ENCODE measurements around the gene KLHL7. TPM values are rescaled to one million over a fixed set of nuclear protein-coding genes. Genes with fewer than 3 reads are reported as not detected.

KLHL7 gene
- total RNA-seq, 1 experiment from 2014 or later, result 46.3 TPM

DNA sequence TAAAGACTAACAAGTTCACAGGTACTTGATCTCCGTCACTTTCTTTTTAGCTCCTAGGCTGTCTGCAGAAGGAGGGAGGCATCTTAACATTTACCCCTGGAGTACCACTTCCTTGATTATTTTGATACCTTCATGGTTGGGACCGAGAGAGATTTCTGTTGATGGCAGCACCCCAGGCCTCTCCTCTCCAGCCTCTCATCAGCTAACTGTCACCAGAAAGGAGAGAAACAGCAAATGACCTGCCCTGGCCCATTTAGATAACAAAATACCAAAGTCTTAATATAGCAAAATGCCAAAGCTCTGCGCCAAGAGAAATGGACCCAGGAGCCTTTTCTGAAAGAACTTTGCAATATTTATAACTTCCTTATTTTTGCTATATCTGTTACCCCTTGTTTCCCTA lies 30.0 kb upstream of the KLHL7 start:
- H3K4me2 ChIP-seq, result peak overlapping the region; percentile 35; the same call in 1 of the 2 replicates
- POLR2A ChIA-PET (ENCODE audit: unreplicated experiment), result interaction anchor here (0.6 kb wide), 1 partner anchor 379 kb away, joined by 7 read pairs; no protein-coding TSS in a partner anchor
- H3K9me2 ChIP-seq (ENCODE audit: insufficient read depth), result no peaks in the 10 kb centered on the region
- no peaks in the 10 kb centered on the region for H4K20me1 ChIP-seq (ENCODE audit: insufficient read depth)
- no peaks in the 10 kb centered on the region for H3K36me3 ChIP-seq (ENCODE audit: low read depth)
- intact Hi-C loops (cut with micrococcal nuclease; ENCODE audit: unreplicated experiment), result no loop called here
- CTCF ChIA-PET, result interaction anchor here (0.6 to 1.5 kb wide), 4 partner anchors 9 to 532 kb away, joined by 4 to 8 read pairs (median 5); no protein-coding TSS in a partner anchor
- no peaks in the 10 kb centered on the region for H3K79me2 ChIP-seq (ENCODE audit: low read depth)
- DNase-seq, result no peak
- TF ChIP-seq EZH2 (IDR thresholded peaks at IDR 0.05; ENCODE audit: low read depth) (no peak), CTCF (conservative IDR thresholded peaks at IDR 0.05) (no peak)
- H3K9me3 ChIP-seq (ENCODE audit: insufficient read depth, low read depth), result no peaks in the 10 kb centered on the region
- no peak overlapping the region for H2AFZ ChIP-seq
- no peaks in the 10 kb centered on the region for H3K27me3 ChIP-seq (ENCODE audit: insufficient read depth, low read depth)
- H3F3A ChIP-seq (ENCODE audit: insufficient read depth, low read depth), result peaks cover 23% of the 10 kb centered on the region; the same call in 1 of the 2 replicates
- no TSS peak for BruUV-seq (replicated peaks)
- H3K4me1 ChIP-seq (replicated peaks; ENCODE audit: insufficient read depth), result peaks cover 44% of the 10 kb centered on the region
- no peak overlapping the region for H3K4me3 ChIP-seq
- H3K27ac ChIP-seq, result no peak overlapping the region

DNA sequence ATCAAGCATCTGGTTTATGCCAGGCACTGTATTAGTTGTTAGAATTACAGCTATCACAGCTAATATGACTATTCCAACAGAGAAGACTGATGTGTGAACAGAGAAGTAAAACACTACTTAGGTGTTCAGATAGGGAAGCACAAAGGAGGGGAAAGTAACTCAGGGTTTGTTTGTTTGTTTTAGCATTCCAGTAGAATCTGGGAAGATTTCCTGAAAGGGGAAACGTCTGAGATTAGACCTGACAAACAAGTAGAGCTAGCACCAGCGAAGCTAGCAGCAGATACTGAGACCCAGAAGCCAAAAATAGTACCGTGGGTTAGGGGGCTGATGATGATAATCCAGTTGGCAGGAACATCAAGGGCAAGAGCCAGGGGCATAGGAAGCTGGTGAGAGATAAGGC lies 28.8 kb upstream of the KLHL7 start:
- no TSS peak for BruUV-seq (replicated peaks)
- H4K20me1 ChIP-seq (ENCODE audit: insufficient read depth), result no peaks in the 10 kb centered on the region
- H2AFZ ChIP-seq, result peak overlapping the region; percentile 30
- H3F3A ChIP-seq (ENCODE audit: insufficient read depth, low read depth), result peaks cover 23% of the 10 kb centered on the region; the same call in 1 of the 2 replicates
- H3K4me3 ChIP-seq, result no peak overlapping the region; the same call in 1 of the 2 replicates
- H3K9me3 ChIP-seq (ENCODE audit: insufficient read depth, low read depth), result no peaks in the 10 kb centered on the region
- peak in 1 of 2 experiments; percentile 66 for DNase-seq
- H3K9me2 ChIP-seq (ENCODE audit: insufficient read depth), result no peaks in the 10 kb centered on the region
- H3K27ac ChIP-seq, result peak overlapping the region; percentile 11; the same call in 1 of the 2 replicates
- no peak for TF ChIP-seq EZH2 (IDR thresholded peaks at IDR 0.05; ENCODE audit: low read depth)
- no peak for TF ChIP-seq CTCF (conservative IDR thresholded peaks at IDR 0.05)
- peaks cover 44% of the 10 kb centered on the region for H3K4me1 ChIP-seq (replicated peaks; ENCODE audit: insufficient read depth)
- ChIA-PET CTCF (interaction anchor here (0.8 to 1.1 kb wide), 2 partner anchors 29 to 533 kb away, joined by 3 to 5 read pairs; partner anchors contain the start of gene KLHL7), POLR2A (ENCODE audit: unreplicated experiment) (no interaction called here)
- H3K79me2 ChIP-seq (ENCODE audit: low read depth), result no peaks in the 10 kb centered on the region
- no peaks in the 10 kb centered on the region for H3K36me3 ChIP-seq (ENCODE audit: low read depth)
- no peaks in the 10 kb centered on the region for H3K27me3 ChIP-seq (ENCODE audit: insufficient read depth, low read depth)
- intact Hi-C loops (cut with micrococcal nuclease; ENCODE audit: unreplicated experiment), result no loop called here
- peak overlapping the region; percentile 69 for H3K4me2 ChIP-seq

DNA sequence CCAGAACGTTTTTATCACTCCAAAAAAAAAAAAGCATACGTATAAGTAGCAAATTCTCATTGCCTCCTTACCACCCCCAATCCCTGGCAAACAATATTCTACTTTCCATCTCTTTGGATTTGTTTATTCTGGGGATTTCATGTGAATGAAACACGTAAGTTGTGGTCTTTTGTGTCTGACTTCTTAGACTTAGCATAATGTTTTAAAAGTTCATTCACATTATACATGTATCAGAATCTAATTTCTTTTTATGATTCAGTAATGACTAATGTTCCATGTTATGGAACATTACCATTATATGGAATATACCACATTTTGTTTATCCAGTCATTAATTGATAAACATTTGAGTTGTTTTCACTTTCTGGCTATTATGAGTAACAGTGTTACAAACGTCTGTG lies 12.5 kb upstream of the KLHL7 start:
- Histone ChIP-seq H3K36me3 (ENCODE audit: low read depth) (no peaks in the 10 kb centered on the region), H3K9me3 (ENCODE audit: insufficient read depth, low read depth) (peaks cover 3% of the 10 kb centered on the region), H3F3A (ENCODE audit: insufficient read depth, low read depth) (no peaks in the 10 kb centered on the region), H4K20me1 (ENCODE audit: insufficient read depth) (no peaks in the 10 kb centered on the region), H3K4me3 (no peak overlapping the region), H2AFZ (no peak overlapping the region), H3K27ac (no peak overlapping the region), H3K4me2 (no peak overlapping the region), H3K9me2 (ENCODE audit: insufficient read depth) (no peaks in the 10 kb centered on the region), H3K4me1 (replicated peaks; ENCODE audit: insufficient read depth) (no peaks in the 10 kb centered on the region), H3K27me3 (ENCODE audit: insufficient read depth, low read depth) (no peaks in the 10 kb centered on the region), H3K79me2 (ENCODE audit: low read depth) (no peaks in the 10 kb centered on the region)
- DNase-seq, result no peak
- ChIA-PET CTCF (no interaction called here), POLR2A (ENCODE audit: unreplicated experiment) (no interaction called here)
- intact Hi-C loops (cut with micrococcal nuclease; ENCODE audit: unreplicated experiment), result no loop called here
- BruUV-seq (replicated peaks), result no TSS peak
- TF ChIP-seq CTCF (conservative IDR thresholded peaks at IDR 0.05) (no peak), EZH2 (IDR thresholded peaks at IDR 0.05; ENCODE audit: low read depth) (no peak)
